ENCODE measurements around the gene GLYATL3.

Gene GLYATL3

DNA sequence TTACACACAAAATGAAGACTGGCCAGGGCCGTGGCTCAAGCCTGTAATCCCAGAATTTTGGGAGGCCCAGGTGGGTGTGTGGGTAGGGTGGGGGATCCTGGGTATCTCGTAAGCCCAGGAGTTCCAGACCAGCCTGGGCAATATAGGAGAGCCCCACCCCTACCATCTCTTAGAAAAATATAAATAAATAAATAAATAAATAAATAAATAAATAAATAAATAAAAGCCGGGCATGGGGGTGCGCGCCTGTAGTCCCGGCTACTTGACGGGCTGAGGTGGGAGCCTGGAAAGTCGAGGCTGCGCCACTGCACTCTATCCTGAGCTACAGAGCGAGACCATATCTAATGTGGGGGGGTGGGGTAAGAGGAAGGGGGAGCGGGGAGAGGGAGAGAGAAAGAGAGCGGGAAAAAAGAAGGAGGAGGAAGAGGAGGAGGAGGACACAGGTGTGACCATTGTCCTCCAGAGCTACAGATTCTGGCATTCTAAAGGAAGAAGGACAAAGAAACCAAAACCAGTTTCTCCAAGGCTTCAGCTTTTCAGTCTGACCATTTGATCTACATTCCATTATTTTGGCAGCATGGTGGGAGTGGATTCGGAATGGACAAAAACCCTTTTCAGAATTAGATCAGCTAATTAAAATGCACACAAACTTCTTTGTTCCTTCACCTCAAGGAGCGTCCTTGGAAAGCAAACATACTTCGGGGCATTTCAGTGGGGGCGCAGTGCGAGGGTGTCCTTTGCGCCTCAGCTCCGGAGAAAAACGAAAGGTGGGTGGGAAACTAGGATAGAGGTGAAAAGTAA is 50.2 kb downstream of the GLYATL3 start:
- no peak for DNase-seq

DNA sequence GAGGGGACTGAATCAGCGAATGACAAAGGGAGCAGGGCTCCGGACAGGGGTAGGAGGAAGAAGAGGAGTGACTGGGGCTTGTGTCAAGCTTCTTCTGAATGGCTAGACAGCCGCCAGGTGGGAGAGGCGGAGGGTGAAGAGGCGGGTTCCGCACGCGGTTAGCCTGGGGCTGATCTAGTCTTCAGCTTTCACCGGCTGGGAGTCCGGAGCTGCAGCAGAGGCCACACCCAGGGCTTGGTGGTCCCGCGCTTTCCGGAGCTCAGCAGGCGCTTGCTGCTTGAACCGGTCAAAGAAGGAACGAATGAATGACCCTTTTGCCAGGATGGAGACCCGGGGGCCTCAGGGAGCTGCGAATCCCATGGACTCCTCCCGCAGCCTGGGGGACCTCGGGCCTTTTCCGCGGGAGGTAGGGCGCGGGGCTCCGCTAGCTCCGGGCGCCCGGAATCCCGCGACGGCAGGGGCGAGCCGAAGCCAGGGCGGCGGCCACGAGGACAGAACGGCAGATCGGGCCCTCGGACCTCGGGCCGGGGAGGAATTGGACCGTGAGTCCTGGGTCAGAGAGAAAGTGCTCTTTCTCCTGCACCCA is 50.9 kb downstream of the GLYATL3 start, which contains the start of gene C6orf141:
C6orf141 (plus strand) TSS at position 177 of the 586 bp plus-strand sequence; CDS start at position 302, 125 bp downstream.
- DNase-seq = no peak

DNA sequence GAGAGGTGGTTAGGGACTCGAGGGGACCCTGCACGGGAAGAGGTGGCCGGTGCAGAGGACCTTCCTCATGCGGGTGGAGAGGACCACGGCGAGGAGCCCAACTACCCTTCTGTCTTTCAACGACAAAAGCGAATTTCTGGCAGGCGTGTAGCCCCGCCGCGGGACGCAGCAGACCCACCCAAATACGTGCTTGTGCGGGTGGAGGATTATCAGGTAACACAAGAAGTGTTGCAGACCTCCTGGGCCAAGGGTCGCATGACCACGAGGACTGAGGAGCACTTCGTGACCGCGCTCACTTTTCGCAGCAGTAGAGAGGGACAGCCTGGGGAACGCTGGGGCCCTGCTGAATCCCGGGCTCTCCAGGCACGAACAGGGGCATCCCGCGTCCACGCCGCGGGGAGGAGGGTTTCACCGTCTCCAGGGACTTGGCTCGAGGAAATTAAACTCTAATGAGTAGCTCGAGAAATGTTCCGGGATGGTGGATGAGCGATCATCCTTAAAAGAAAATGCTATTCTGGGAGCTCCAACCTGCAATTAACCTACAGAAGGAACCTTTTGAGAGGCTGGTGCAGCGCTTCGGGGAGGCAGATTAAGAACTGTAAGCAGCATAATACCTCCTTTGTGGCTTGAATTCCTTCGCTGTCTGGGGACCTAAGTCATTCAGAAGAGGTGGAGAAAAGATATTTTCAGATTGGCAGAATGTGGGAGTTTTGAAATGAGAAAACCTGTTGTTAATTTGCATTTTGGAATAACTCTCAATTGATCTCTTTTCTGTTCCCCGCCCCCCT is 51.5 kb downstream of the GLYATL3 start:
- no peak for DNase-seq

GRCh38 chr6:49551866-49552129 is 52.1 kb downstream of the GLYATL3 start:
- DNase-seq = no peak

- no peak for DNase-seq
Measured at GRCh38 chr6:49552596-49552995, 52.9 kb downstream of the GLYATL3 start.

DNA sequence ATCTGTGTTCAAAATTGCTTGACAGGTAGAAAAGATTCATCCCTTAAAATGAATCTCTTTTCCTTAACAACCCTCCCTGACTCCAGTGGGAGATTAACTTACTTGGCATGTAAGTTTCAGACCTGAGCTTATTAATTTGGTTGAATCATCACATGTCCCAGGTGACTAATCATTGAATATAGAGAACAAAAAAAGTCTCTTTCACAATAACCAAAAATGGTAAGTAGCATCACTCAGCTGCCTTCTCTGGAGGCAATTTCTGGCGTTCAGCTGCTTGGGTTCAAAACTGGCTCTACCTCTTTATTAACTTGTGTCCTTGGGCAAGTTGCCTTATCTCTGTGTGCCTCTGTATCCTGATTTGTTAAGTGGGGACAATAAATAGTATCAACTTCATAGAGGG is 53.7 kb downstream of the GLYATL3 start:
- DNase-seq = no peak

DNA sequence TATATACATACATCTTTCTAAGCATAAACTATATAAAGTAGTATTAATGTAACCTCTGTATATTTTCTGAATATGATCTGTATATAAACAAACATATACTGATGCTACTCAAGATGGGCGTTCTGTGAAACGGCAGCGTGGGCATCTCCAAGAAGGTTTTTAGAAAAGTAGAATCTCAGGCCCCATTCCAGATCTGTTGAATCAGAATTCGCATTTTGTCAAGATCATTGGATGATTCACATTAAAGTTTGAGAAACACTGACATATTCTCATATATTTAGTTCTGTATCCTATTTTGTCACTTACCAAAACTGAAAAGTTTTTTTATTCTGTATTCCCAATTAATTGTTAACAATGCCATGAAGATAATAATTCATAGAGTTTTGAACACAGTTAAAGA is 56.2 kb downstream of the GLYATL3 start:
- no peak for DNase-seq

DNA sequence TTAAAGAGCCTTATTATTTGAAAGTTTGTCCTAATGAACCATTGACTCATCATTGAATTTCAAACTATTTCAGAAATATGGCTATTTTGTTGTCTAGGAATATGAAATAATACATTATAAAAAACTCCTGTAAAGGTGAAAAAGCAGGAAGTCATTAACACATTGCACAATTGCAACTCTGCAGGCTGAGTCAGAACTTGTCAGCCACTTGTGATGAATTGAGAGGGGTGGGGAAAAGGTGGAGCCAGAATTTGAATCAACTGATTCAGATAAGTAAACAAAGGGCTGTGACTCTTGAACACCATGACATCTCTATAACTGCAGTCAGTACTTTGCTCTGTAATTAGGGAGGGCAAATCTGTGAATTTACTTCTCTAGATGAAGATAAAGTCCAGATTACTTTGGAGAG is 56.7 kb downstream of the GLYATL3 start:
- DNase-seq = no peak

DNA sequence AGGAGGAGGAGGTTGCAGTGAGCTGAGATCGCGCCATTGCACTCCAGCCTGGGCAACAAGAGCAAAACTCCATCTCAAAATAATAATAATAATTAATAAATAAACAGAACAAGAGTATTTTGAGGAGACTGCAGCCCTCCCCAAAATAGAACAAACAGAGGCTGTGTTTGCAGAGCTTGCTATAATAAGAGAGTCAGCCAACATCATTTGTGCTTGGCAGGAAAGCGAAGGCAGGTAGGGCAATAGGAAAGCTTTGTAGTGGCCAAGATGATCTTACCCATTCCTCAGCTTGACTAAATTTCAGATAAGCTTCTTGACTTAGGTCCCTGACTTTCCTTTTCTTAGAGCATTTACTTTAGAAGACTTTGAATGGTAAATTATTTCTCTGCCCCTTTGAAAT is 57.5 kb downstream of the GLYATL3 start:
- DNase-seq = no peak

DNA sequence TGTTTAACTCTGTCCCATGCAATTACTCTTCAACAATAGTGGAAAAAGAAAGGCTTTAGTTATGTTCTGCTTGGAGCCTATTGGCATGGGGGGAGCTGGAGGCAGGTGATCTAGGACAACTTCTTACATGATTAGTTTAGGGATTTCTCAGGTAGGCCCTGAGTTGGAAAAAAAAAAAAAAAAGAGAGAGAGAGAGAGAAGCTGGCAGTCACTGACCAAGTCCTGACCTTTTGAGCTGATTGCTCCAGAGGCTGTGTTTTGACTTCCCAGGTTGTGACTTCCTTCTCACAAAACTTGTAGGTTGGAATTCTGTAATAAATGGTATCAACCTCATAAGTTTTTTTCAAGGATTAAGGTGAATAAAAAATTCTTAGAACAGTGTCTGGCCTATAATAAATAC is 58.5 kb downstream of the GLYATL3 start:
- no peak for DNase-seq

DNA sequence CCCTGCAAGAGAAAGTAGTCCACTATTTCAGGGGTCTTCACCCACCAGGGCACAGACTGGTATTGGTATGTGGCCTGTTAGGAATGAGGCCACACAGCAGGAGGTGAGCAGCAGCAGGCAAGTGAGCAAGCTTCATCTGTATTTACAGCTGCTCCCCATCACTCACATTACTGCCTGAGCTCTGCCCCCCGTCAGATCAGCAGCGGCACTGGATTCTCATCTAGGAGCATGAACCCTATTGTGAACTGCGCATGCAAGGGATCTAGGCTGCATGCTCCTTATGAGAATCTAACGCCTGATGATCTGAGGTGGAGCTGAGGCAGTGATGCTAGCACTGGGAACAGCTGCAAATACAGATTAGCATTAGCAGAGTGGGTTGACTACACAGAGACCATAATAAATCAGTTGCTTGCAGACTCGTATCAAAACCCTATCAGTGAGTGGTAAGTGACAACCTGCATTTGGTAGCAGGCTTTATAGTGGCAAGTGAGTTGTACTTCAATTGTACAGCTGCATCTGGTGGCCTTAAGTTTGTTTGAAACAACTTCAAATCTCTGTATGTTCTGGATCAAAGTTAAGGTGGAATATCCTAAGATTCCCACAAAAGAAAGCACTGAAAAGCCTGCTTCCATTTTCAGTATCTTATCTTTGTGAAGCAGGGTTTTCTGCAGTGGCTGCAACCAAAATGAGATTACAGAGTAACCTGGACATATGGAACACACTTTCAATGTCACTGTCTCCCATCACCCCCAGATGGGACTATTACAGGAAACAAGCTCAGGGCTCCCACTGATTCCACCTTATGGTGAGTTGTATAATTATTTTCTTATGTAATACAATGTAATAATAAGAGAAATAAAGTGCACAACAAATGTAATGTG is 63.5 kb downstream of the GLYATL3 start:
- no peak for DNase-seq

- no peak for DNase-seq
Measured at GRCh38 chr6:49564552-49564951, 64.8 kb downstream of the GLYATL3 start.

GRCh38 chr6:49565261-49565660 is 65.5 kb downstream of the GLYATL3 start:
- DNase-seq = no peak

DNA sequence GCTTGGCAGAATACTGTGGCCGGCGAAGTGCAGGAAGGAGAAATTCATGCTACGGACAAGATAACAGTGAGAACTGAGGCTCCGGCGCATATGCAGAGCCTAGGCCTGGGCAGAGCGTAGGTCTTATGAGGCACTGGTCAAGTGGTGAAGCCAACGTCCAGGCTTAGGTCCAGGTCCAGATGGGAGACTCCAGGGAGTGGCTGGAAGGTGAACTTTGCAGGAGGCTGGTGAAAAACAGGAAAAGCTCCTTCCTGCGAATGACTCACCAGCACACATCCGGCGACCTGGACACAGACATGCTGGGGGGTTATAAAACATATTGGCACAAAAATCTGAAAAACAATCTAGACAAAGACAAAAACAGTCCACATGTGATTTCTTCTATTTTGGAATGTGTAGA is 66.1 kb downstream of the GLYATL3 start:
- no peak for DNase-seq

GRCh38 chr6:49570474-49571079 is 70.9 kb downstream of the GLYATL3 start:
- no peak for DNase-seq

DNA sequence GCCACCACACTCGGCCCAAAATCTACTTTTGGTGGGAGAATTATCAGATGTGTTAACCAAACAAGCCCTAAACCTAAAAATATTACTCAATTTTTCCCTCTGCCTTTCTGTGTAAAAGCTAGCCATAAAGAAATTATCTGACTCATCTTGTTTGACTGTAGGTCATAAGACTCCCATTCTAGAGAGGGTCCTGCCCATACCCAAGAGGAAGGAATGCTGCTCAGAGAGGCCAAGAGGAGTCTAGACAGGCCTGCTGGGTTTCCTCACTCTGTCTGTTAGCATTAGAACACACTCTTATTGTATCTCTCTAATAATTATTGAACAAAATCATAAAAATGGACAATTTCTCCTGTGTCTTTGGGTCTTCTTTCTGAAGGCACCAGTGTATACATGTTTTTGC is 76.9 kb downstream of the GLYATL3 start:
- DNase-seq = no peak

Data from NCI-H2081 treated with DMSO at 0.1 percent for 48 hours (cell line).